GM21723 (cell line): ENCODE data around the gene TENM4.

Source experiments
- ATAC-seq: cut with Tn5 transposase; IDR thresholded peaks from one replicate; pipeline ENCODE4 v1.9.1; 2021; ENCODE audit warnings: mild to moderate bottlenecking, moderate library complexity; ENCODE audit not compliant: unreplicated experiment

TENM4 gene

DNA sequence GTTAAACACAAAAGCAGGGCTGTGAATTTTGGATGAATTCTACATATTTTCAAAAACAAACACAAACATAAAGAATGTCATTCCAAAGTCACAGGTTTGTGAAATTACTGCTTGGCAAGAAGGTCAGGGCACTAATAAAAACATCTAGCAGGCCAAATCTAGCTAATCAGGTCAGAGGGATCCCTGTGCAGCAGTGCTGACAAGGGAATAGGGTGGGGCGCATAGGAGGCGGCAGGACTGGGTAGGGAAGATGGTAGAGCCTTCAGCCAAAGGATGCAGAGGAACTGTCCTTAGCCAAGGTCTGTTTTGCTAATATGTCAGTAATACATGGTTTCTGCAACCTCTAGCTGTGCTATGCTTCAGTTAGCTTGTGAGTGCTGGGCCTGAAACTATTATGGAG, 396.6 kb downstream of the TENM4 start:
- ATAC-seq = no peak

DNA sequence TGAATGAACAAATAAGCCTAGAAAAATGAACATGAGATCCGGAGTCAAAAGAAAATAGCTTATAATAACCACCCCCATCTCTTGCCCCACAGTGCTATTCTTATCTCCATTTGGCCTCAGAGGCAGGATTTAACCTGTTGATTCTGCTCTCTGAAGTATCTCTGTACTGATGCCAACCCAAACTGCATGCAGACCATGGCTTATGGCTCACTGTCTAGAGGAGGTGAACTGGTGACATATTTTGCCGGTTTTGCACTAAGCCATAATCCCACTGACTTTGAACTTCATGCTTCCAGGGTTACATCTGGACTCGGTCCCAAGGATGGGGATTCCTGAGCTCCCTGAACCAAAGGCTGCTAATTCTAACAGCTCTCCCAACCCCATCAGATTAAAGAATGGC, 397.1 kb downstream of the TENM4 start:
- ATAC-seq = no peak

DNA sequence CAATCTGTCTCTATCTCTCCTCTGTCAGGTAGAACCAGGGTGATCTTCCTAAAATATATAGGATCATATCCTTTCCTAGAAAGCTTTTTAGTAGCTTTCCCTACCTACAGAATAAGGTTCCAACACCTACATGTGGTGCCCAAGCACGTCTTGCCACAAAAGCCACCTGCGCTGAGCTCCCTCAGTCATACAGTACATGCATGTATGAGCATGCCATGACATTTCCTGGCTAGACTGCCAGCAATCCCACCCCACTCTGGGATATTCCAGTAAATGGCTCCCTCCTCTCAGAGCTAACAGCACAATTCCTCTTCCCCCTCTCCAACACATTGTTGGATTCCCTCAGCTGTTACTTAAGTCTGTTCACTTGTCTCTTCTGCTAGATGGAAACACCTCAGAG, 398.0 kb downstream of the TENM4 start:
- ATAC-seq = no peak

DNA sequence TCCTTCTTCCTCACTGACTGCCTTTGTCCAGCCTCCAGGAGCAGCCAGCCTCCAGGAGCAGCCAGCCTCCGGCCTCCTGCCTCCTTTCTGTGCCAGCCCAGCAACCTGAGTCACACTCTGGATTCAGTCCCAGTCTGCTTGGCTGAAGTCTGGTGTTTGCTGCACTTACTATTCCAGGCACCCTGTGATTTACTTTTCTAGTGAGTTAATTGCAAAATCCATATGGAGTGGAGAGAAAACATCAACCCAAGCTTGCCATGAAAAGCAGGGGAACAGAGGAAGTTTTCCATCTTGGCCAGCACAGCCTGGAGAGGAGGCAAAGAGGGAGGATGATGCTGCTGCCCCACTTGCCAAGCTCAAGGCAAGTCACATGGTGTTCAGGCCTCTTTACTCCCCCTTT, 400.5 kb downstream of the TENM4 start:
- no peak for ATAC-seq

DNA sequence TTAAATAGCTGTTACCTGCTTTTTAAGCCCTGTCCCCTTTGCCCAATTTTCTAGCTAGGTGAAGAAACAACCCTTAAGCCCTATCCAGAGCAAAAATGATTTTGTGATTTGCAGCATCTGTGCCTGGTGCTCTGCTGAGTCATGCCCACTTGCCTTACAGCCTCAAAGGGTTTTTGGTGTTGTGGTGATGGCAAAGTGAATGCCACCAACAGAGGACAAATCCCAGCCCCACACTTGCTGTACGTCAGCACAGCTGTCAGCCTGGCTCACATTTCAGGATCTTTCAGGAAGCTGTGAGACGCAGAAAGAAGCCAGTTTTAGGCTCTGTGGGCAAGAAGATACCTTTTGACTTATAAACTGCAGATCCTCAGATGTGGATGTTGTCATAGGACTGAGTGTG, 401.7 kb downstream of the TENM4 start:
- ATAC-seq = no peak

DNA sequence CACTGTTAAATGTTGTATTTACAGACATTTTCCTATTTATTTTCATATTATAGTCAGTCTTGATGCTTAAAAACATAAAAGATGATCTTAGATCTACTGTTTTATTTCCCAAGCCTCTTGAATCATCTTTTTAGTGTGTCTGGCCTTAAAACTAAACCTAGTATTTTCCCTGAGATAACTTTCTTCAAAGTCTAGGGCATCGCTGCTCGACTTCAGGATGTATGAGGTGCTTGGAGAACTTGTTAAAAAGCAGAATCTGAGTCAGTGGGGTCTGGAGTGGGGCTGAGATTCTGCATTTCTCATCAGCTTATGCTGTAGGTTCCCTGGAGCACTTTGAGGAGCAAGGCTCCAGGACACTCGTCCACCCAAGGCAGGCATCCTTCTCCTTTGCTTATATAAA, 404.9 kb downstream of the TENM4 start:
- no peak for ATAC-seq

DNA sequence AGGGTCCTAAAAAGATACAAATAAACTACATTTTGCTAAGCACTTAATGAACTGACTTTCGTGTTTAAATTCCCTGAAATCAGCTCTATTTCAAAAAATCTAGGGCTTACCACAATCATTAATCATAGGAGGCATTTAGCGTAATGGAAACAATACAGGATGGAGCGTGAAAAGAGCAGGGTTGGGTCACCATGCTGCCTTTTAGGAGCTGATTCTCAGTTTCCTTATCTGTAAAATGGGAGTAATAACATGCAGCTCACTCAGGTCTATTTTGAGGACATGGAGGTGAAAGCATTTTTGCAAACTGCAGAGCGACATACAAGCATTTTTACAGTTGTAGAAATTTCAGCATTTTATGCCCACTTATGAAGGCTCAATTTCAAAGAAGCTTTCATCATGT, 407.0 kb downstream of the TENM4 start:
- ATAC-seq = no peak

DNA sequence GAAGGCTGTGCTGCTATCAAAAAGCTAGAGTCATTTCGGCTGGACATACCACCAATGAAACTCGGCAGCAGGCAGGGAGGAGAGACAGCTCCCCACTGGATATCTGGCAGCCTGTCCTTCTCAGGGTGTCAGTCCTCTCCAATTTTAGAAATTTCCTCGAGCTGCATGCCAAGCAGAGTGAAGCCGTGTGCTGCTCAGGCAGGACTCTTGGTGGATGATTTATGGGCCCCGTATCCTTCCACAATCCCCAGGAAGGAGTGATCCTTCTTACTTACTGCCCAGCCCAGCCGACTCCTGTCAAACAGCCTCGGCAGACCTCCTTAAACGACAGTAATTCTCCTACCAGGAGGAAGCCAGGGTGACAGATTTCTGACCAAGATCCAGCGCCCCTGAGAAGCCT, 410.4 kb downstream of the TENM4 start:
- no peak for ATAC-seq

DNA sequence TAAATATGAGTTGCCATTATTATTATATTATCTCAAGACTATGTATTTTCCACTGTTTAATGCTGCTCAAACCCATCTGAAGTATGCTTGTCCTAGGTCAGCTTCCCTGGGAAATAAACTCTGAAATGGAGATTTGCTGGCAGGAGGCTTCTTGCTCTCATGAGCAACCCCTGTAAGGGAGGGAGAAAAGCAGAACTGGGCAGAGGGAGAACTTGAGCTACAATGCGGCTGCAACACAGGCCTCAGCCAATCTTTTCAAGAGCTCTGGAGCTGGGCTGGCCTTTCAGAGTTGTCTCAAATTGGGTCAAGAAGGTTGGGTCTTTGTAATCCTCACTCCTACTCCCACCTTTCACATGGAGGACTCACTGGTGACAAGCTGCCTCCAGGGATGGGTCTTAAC, 412.6 kb downstream of the TENM4 start:
- ATAC-seq = no peak

DNA sequence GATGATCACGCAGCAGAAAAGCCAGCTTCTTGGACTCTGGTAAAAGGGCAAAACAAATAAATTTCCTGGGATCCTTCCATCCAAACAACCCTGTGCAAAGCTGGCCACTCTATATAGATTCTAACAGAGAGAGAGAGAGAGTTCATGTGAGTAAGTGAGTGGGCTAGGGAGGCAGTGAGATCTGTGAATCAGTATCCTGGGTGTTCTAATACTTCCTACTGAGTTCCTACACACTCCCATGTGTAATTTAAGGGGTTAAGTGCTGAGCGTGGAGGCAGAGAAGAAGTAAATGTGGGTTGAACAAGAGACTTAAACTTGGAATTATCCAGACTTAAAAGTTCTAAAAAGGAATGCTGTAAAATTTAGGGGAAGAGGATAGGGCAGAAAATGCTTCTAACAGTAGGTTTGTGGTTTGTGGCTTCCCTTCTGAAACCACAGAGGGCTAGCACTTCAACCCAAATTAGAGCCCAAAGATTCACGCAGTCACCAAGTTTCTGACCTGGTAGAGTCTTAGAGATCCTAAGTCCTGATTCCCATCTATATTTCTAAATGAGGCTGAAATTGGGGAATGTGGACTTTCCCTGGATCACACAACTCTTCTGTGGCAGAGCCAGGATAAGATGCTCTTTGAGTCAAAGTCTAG, 413.9 kb downstream of the TENM4 start:
- peak; percentile 81 for ATAC-seq

DNA sequence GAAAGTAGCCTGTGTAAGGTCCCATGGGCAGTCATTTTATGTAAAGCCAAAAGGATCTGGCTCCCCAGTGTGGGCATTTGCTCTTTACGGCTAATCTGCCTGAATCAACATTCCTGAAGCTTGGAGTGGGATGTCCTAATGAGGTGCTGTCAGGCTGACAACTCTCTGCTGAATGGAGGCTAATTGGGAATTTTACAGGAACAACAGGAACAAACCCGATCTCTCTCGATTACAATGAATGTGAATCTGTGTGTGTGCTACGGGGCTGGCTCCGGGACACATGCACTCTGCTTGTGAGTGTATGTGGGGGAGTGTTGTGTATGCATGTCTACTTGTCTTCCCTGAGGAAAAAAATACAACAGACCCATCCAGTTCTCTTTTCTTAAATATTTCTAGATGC, 415.2 kb downstream of the TENM4 start:
- no peak for ATAC-seq

DNA sequence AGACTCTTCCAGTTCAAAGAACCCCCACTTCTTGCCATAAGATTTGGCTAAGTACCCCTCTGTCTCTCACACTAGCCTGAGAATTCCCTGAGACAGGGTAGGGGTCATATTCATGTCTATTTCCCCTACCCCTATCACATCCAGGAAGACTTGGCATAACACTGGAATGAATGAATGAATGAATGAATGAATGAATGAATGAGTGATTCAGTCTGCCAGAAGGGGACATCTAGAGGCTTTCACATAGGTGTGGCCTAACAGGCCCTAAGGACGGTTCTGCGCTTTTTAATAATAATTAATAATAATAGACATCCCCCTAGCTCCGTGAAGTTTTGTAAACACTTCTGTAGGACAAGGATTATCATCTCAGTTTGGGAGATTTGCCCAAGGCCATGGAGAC, 415.7 kb downstream of the TENM4 start:
- no peak for ATAC-seq

DNA sequence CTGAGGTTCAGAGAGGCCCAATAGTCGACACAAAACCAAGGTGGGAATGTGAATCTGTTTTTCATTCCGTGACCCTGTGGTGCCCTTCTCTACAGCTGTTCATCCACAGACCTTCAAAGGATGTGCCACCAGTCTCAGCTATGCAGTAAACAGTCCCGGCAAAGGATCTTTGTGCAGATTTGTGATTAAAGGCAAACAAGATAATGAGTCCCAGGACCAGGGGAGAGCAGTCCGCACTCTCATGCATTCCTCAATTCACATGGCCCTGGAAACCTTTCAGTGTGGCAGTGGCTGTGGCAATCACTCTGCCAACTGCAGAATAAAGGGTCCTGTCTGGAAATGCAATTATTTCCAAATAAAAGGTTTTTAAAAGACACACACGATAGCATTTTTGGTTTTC, 418.6 kb downstream of the TENM4 start:
- ATAC-seq = no peak

DNA sequence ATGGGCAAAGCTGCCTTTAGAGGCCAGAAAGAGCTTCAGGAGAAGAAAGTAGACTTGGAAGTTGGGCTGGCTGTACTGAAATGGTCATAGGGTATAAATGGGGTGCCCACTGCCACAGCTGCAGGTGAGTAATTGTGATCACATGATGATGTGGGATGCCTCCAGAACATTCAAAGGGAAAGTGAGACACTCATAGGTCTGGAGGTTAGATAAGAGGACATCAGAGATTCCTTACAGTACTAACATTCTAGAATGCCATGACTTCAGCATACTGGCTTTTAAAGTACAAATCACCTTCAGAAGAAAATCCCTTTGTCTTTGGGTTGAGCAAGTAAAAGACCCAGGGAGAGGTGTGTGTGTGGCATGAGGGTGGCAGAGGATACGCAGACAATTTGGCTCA, 419.2 kb downstream of the TENM4 start:
- no peak for ATAC-seq

DNA sequence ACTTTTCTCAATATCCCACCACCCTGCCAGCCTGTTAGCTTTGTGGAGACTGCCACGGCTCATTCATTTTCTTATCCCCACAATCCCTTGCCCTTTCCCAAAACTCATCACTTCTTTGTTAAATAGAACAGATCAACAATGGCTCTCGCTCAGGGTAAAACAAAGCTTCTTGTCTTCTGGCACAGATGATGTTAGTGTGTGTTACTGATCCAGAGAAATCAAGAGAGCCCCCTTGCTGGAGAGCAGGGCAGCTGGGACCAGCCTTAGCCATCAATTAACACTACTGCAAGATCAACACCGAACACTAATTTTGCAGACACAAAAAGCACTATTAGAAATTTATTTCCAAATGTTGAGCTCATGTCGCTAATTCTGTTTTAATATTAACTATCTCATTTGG, 420.9 kb downstream of the TENM4 start:
- ATAC-seq = no peak

DNA sequence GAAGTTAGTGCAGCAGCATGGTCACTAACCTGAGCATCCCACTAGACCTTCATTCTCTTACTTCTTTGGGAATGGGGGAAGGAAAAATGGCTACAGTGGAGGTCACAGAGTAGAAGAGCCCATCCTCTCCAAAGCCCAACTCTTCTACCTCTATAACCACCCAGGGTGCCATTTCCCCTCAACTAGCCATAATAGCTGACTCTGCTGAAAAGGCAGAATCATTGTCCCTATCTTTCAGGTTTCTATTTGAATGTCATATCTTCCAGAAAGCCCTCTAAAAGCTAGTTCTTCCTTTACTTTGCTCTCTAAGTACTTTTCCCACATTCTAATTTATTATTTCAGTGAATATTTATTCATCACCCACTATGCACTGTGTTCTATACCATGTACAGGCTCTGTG, 421.6 kb downstream of the TENM4 start:
- ATAC-seq = no peak

DNA sequence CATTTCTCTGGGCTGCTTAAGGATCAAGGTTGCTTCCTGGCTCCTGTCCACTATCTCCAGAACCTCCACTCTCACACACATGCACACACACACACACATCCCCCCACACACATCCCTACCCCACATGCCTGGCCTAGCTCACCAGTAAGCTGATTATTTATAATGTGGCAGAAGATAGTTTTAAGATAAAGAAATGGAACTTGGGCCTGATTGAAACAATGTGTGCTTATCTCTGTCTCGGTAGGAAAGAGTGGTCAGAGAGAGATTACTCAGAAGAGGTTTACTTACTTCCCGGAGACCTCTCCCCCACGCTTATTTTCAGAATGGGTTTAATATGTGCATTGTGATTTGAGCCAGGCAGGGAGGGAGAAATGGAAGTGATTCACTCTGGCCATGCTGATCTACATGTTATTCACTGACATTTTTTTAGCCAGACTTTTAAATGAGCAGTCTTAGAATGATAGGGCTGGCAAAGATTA, 422.4 kb downstream of the TENM4 start:
- no peak for ATAC-seq

DNA sequence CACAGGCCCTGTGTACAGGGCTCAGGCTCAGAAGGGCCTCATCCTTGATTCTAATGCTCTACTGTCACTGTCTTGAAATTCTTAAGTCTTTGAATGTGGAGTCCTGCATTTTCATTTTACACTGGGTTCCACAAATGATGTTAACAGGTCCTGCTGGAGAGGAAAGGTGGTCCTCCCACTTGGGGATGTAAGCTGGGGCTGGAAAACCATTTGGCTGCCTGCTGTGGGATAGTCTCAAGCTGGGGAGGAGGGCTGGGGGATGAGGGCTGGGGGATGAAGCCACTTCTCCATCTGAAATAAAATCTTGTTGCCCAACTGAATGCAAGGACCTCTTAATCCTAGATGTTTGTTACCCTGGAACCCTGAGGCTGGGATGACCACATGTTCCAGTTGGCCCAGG, 423.0 kb downstream of the TENM4 start:
- ATAC-seq = no peak

DNA sequence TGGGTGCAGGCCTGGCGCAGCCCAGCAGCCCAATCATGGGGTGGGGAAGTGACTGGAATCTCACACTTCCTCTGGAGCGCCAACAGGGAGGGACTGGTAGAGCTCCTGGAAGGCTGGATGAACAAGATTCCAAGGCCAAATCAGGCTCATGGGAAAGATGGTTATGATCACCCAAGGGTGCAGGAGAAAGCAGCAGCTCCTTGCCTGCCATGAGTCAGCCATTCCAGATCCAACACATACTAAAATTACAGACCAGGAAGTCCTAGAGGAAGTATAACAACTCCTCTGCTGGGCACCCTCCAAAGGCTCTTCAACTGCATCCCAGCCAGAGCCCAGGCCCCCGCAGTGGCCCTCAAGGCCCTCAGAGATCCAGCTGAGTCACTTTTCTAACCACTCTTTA, 427.3 kb downstream of the TENM4 start:
- ATAC-seq = no peak

DNA sequence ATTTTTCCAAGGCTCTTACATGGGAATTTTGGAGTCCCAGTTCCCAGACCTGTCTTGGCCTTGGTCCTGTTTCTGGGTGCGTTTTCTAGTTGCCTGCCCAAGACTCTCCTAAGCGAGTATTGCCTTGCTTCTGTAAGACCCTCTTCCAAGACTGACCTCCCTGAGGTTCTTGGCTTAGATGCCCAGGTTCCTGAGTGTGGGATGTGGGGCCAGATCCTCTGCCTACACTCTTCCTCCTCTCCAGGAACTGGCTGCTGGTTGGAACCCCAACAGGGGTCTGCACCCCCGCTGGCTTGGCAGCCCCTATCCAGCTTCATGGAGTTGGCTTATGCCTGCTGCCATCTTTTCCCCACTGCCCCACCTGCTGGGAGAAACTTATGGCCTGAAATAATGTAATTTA, 429.5 kb downstream of the TENM4 start:
- no peak for ATAC-seq

DNA sequence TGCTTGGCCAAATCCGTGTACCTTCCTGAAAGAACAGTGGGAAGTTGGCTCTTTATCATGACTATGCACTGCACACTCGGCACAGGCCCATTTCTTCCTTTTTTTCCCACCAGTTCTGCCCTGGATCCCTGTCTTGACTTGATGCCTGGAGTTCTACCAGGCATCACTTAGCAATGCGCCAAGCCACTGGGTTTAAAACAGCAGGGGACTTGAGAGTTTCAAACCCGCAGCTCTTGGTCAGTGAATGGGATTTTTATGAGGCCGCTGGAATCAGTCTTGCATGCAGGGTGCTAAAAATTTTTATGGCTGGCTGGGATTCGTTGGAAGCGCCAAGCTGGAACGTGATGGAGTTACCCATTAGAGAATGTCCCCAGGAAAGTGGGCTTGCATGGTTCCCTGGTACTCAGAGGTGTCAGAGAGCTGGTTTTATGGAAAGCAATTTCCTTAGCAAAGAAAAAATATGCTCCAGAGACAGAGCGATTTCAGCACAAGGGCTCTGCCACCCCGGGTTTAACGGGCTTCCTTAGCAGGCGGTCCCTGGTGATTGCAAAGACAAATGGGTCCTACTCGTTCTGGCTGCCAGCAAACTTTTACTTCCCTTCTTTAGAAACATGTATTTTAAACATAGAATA, 432.9 kb downstream of the TENM4 start:
- no peak for ATAC-seq

DNA sequence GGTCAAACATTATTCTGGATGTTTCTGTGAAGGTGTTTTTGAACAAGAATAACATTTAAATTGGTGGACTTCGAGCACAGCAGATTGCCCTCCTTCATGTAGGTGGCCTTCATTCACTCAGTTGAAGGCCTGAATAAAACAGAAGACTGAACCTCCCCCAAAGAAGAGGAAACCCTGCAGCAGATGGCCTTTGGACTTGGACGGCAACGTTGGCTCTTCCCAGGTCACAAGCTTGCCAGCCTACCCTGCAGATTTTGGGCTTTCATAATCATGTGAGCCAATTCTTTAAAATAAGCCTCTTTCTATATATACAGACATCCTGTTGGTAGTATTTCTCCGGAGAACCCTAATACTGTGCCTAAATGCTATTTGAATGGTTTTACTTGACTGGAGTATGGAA, 434.0 kb downstream of the TENM4 start:
- no peak for ATAC-seq

DNA sequence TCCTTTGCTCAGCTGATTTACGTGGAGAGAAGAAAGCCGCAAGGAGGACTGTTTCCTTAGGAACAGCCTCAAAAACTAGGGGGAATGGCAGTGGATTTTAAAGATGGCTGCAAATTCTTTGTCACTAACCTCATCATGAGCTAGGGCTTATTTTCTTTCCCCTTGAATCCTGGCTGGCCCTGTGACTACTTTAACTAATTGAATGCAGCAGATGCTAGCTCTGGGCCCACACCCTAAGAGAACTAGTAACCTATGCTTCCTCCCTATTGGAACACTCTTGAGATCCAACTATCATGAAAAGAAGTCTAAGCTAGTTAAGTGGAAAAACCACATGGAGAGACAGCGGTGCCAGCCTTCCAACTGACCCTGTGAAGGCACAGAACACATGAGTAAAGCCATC, 444.8 kb downstream of the TENM4 start:
- ATAC-seq = no peak
